DOHH2 (cell line): ENCODE data around the gene ABCG2.

ENCODE experiments used
- H3F3A ChIP-seq: fragments of 200-600 bp; sonication (generic), shearing (Covaris generic); 2 replicates; pipeline ENCODE4 v1.6.0; 2016; ENCODE audit warnings: antibody characterized with exemption, mild to moderate bottlenecking; ENCODE audit not compliant: control insufficient read depth, insufficient read depth
- H3K27ac ChIP-seq: fragments of 200-600 bp; sonication (generic); 2 replicates; pipeline ENCODE4 v1.5.1; 2014; ENCODE audit warnings: low read depth, mild to moderate bottlenecking, low read length, moderate library complexity
- H3K27me3 ChIP-seq: fragments of 200-600 bp; sonication (generic); 2 replicates; pipeline ENCODE4 v1.6.1; 2014; ENCODE audit warnings: mild to moderate bottlenecking, low read length, mixed read lengths; ENCODE audit not compliant: control insufficient read depth
- H3K36me3 ChIP-seq: fragments of 200-600 bp; sonication (generic); 2 replicates; pipeline ENCODE4 v1.6.1; 2014; ENCODE audit warnings: mild to moderate bottlenecking, low read length, moderate library complexity, mixed read lengths; ENCODE audit not compliant: control insufficient read depth
- H3K4me1 ChIP-seq: fragments of 200-600 bp; sonication (generic); 2 replicates; pipeline ENCODE4 v1.6.1; 2014; ENCODE audit warnings: mild to moderate bottlenecking, low read length, mixed read lengths; ENCODE audit not compliant: control insufficient read depth
- H3K4me2 ChIP-seq: fragments of 200-600 bp; sonication (generic); 2 replicates; pipeline ENCODE4 v1.6.0; 2014; ENCODE audit warnings: mild to moderate bottlenecking, low read length, moderate library complexity
- H3K4me3 ChIP-seq: fragments of 200-600 bp; sonication (generic); 2 replicates; pipeline ENCODE4 v1.5.1; 2014; ENCODE audit warnings: mild to moderate bottlenecking, low read length, mixed read lengths
- H3K79me2 ChIP-seq: fragments of 200-600 bp; sonication (generic); 2 replicates; pipeline ENCODE4 v1.6.1; 2014; ENCODE audit warnings: mild to moderate bottlenecking, low read length, mixed read lengths; ENCODE audit not compliant: control insufficient read depth
- H3K9me2 ChIP-seq: fragments of 200-600 bp; sonication (generic); replicated peaks from 2 replicates; pipeline ENCODE4 v1.6.1; 2014; ENCODE audit warnings: mild to moderate bottlenecking, low read length, mixed read lengths; ENCODE audit not compliant: control insufficient read depth
- H3K9me3 ChIP-seq: fragments of 200-600 bp; sonication (generic); 2 replicates; pipeline ENCODE4 v1.6.1; 2014; ENCODE audit warnings: antibody characterized with exemption, low read length, mixed read lengths; ENCODE audit not compliant: control insufficient read depth, insufficient read depth
- H4K20me1 ChIP-seq: fragments of 200-600 bp; sonication (generic); 2 replicates; pipeline ENCODE4 v1.6.0; 2014; ENCODE audit warnings: low read depth, mild to moderate bottlenecking, antibody characterized with exemption, low read length, moderate library complexity; ENCODE audit not compliant: control insufficient read depth, insufficient read depth
- EZH2phosphoT487 ChIP-seq: fragments of 200-600 bp; sonication (generic); IDR thresholded peaks from 2 replicates; pipeline ENCODE4 v1.6.1; 2017; ENCODE audit warnings: borderline replicate concordance, mild to moderate bottlenecking, antibody characterized with exemption, low read length, moderate library complexity, mixed read lengths
- TF ChIP-seq, protein P1 (sequence below): fragments of 200-600 bp; sonication (generic); IDR thresholded peaks from one replicate; pipeline ENCODE4 v1.5.1; 2014; ENCODE audit warnings: antibody characterized with exemption, mild to moderate bottlenecking, low read depth, low read length; ENCODE audit not compliant: poor library complexity, severe bottlenecking

The ABCG2 gene

DNA sequence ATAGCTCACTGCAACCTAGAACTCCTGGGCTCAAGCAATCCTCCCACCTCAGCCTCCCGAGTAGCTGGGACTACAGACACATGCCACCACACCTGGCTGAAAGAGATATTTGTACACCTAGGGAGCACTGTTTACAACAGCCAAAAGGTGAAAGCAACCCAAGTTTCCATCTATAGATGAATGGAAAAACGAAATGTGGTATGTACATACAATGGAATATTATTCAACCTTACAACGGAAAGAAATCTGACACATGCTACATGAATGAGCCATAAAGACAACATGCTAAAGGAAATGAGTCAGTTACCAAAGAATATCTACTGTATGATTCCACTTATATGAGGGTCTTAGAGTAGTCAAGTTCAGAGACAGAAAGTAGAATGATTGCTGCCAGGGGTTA, 52.2 kb downstream of the ABCG2 start:
- H4K20me1 ChIP-seq: no peaks in the 10 kb centered on the region
- TF ChIP-seq, protein P1, sequence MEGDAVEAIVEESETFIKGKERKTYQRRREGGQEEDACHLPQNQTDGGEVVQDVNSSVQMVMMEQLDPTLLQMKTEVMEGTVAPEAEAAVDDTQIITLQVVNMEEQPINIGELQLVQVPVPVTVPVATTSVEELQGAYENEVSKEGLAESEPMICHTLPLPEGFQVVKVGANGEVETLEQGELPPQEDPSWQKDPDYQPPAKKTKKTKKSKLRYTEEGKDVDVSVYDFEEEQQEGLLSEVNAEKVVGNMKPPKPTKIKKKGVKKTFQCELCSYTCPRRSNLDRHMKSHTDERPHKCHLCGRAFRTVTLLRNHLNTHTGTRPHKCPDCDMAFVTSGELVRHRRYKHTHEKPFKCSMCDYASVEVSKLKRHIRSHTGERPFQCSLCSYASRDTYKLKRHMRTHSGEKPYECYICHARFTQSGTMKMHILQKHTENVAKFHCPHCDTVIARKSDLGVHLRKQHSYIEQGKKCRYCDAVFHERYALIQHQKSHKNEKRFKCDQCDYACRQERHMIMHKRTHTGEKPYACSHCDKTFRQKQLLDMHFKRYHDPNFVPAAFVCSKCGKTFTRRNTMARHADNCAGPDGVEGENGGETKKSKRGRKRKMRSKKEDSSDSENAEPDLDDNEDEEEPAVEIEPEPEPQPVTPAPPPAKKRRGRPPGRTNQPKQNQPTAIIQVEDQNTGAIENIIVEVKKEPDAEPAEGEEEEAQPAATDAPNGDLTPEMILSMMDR: no peak
- no peak for TF ChIP-seq EZH2phosphoT487
- H3K79me2 ChIP-seq: no peaks in the 10 kb centered on the region
- no peak overlapping the region for H3K4me2 ChIP-seq
- no peaks in the 10 kb centered on the region for H3K4me1 ChIP-seq
- no peak overlapping the region for H3K4me3 ChIP-seq
- H3F3A ChIP-seq: no peaks in the 10 kb centered on the region
- H3K9me3 ChIP-seq: no peaks in the 10 kb centered on the region
- H3K36me3 ChIP-seq: no peaks in the 10 kb centered on the region
- peaks cover 3% of the 10 kb centered on the region; the same call in 1 of the 2 replicates for H3K27me3 ChIP-seq
- no peaks in the 10 kb centered on the region for H3K9me2 ChIP-seq
- H3K27ac ChIP-seq: no peak overlapping the region

DNA sequence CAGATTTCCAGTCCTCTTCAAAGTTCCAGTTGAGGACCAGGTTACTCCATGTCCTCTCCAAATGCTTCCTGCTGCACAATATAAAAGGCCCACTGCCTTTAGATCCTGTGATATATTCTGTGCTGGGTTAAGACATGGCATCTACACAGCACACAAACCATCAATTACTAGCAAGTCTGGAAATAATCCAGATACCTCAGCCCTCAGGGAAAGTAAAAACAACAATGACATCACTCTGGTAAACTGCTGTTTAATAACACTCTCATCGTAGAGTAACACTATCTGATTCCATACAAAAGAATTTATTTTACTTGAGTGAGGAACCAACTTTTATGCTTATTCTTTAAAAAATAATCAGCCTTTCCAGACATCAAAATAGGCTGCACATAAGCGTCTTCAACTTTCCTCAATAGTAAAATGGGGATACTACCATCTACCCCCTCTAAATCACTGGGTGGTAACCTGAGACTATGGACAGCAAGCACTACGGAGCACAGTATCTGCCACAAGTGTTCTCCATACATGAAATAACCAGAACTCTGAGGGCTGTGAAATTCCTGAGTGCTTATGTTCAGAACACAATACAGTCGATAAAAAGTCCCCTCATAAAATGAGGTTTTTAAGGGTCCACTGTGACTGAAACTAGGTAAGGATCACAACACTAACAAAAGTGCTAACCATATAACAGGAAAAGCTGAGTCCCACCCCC, 53.4 kb downstream of the ABCG2 start:
- TF ChIP-seq EZH2phosphoT487: no peak
- TF ChIP-seq, protein P1: no peak
- no peaks in the 10 kb centered on the region for H3K9me3 ChIP-seq
- peaks cover 3% of the 10 kb centered on the region; the same call in 1 of the 2 replicates for H3K27me3 ChIP-seq
- no peak overlapping the region for H3K4me2 ChIP-seq
- H3K27ac ChIP-seq: no peak overlapping the region
- no peaks in the 10 kb centered on the region for H3F3A ChIP-seq
- H3K4me1 ChIP-seq: no peaks in the 10 kb centered on the region
- no peaks in the 10 kb centered on the region for H3K79me2 ChIP-seq
- H3K4me3 ChIP-seq: no peak overlapping the region
- no peaks in the 10 kb centered on the region for H3K36me3 ChIP-seq
- no peaks in the 10 kb centered on the region for H4K20me1 ChIP-seq
- H3K9me2 ChIP-seq: no peaks in the 10 kb centered on the region

DNA sequence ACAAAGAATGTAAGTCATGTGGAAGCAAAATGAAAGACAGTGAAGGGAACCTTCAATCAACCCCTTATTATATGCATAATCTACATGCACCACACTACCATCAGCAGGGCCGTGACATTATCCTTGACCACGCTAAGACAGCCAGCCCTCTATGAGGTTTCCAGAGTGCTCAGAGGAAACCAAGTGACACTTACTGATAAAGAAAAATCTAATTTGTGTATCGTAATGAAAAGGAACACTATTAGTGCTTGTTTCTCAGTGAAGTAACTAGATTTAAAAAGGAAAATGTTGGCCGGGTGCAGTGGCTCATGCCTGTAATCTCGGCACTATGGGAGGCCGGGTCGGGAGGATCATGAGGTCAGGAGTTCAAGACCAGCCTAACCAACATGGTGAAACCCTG, 56.4 kb downstream of the ABCG2 start:
- H3K36me3 ChIP-seq: no peaks in the 10 kb centered on the region
- no peaks in the 10 kb centered on the region for H3K9me2 ChIP-seq
- H3K27me3 ChIP-seq: peaks cover 3% of the 10 kb centered on the region; the same call in 1 of the 2 replicates
- H4K20me1 ChIP-seq: no peaks in the 10 kb centered on the region
- no peaks in the 10 kb centered on the region for H3K79me2 ChIP-seq
- H3F3A ChIP-seq: no peaks in the 10 kb centered on the region
- TF ChIP-seq EZH2phosphoT487: no peak
- TF ChIP-seq, protein P1: no peak
- no peak overlapping the region for H3K4me3 ChIP-seq
- H3K4me2 ChIP-seq: no peak overlapping the region
- H3K27ac ChIP-seq: no peak overlapping the region
- H3K9me3 ChIP-seq: no peaks in the 10 kb centered on the region
- 0 out of 2 replicates have a peak, but pooled peaks cover 5% of the 10 kb centered on the region for H3K4me1 ChIP-seq
